NCI-H2081 treated with DMSO at 0.1 percent for 48 hours (cell line): ENCODE results near the gene KLF17.

Source experiments
- DNase-seq: peaks from one replicate; lab custom pipeline; 2025; lab: John Stamatoyannopoulos, UW

The KLF17 gene

GRCh38 chr1:44154049-44154448 lies 35.4 kb downstream of the KLF17 start:
- DNase-seq = no peak

- DNase-seq = no peak
Measured at GRCh38 chr1:44157903-44158302, 39.3 kb downstream of the KLF17 start.

DNA sequence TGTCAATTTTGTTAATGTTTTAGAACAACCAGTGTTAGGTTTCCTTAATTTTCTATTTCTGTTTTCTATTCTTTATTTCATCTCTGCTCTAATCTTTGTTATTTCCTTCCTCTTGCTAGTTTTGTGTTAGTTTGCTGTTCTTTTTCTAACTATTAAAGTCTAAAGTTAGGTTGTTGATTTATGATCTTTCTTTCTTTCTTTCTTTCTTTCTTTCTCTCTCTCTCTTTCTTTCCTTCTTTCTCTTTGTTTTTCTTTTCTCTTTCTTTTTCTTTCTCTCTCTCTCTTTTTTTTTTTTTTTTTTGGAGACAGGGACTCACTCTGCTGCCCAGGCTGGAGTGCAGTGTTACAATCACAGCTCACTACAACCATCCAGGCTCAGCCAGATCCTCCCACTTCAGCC lies 40.2 kb downstream of the KLF17 start:
- no peak for DNase-seq

- no peak for DNase-seq
Measured at GRCh38 chr1:44161546-44161945, 42.9 kb downstream of the KLF17 start.

DNA sequence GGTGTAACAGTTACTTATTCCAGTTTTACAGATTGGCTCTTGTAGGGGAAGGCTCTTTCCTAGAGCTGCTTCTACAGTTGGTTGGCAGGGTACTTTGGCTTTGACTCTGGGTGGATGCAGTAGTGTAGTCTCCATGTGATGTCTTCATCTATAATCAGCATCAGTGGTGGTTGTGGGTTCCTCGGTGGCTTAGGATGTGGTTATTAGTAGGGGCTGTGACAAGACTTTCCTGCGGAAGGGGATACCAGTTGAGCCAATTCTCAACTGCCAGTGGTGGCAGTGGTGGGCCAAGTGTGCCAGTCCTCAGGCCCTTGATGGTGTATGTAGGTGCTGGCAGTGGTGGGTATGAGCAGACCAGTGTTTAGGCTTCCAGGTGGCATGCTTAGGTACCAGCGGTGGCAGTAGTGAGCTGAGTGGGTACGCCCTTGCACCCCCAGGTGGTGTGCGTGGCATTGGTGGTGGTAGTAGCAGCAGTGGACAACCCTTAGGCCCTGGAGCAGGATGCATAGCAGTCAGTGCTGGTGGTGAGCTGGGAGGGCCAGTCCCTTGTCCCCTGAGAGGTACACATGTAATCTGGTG lies 50.0 kb downstream of the KLF17 start:
- DNase-seq = no peak

- no peak for DNase-seq
Measured at GRCh38 chr1:44170281-44170823, 51.7 kb downstream of the KLF17 start.

DNA sequence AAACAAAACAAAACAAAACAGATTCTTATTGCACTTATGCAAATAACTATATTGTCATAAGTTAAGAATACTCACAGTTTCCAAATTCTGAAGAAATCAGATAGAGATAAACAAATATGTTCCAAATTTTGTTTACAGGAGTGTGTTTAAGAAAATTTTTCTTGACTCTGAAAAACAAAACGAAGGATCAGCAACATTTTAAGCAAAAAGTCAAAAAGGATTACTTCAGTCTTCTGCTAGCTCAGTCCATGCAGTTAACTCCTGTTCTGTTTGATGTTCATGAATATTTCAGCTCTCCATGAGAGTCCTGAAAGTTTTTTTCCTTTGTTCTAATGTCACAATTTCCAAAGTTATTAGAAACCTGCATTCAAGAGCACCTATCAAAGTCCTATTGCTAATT lies 56.0 kb downstream of the KLF17 start:
- no peak for DNase-seq
